H1 (cell line): Measurements from ENCODE around the gene ITPRIPL2. TPM values are rescaled to one million over a fixed set of nuclear protein-coding genes. Genes with fewer than 3 reads are reported as not detected.
A peak's percentile ranks its signal among the peaks of the same experiment; 100 is the strongest.

Experiments used
- CTCF ChIA-PET: fragments of 300-600 bp; sonication (Branson Sonifier 250); formaldehyde crosslinking; loops from one replicate; lab custom pipeline; 2021; ENCODE audit not compliant: partially characterized antibody; lab: Charles Lee
- POLR2A ChIA-PET: fragments of 300-600 bp; sonication (Branson Sonifier 250); formaldehyde crosslinking; loops from one replicate; lab custom pipeline; 2021; ENCODE audit warnings: inconsistent platforms; ENCODE audit not compliant: partially characterized antibody; lab: Charles Lee
- DNase-seq, 2 experiments: peaks; one replicate each; pipeline versions ENCODE4 v3.0.0 to v3.0.0-alpha.2; 2010 to 2022; ENCODE audit warnings: low spot score in 2 of 2, low read depth in 1 of 2, mixed read lengths in 1 of 2
- FAIRE-seq: peaks from 2 replicates; lab custom pipeline; 2011; peaks lifted over from hg19 to GRCh38; lab: Jason Lieb, UNC
- H2AFZ ChIP-seq: 2 replicates; pipeline ENCODE4 v1.8.1; 2012; ENCODE audit warnings: low read length, inconsistent platforms
- H2AK5ac ChIP-seq: 2 replicates; pipeline ENCODE4 v1.6.1; 2013; ENCODE audit warnings: low read depth, low read length
- H2BK120ac ChIP-seq: replicated peaks from 2 replicates; pipeline ENCODE3; 2013; ENCODE audit warnings: low read depth, low read length, inconsistent platforms
- H2BK12ac ChIP-seq: 2 replicates; pipeline ENCODE4 v1.6.1; 2013; ENCODE audit warnings: low read depth, low read length
- H2BK15ac ChIP-seq: 2 replicates; pipeline ENCODE4 v1.6.1; 2013; ENCODE audit warnings: low read length
- H2BK20ac ChIP-seq: 2 replicates; pipeline ENCODE4 v1.6.1; 2013; ENCODE audit warnings: low read length
- H2BK5ac ChIP-seq: 2 replicates; pipeline ENCODE4 v1.6.1; 2013; ENCODE audit warnings: low read depth, low read length
- H3K14ac ChIP-seq: 2 replicates; pipeline ENCODE4 v1.6.1; 2013; ENCODE audit warnings: inconsistent platforms; ENCODE audit not compliant: insufficient read length
- H3K18ac ChIP-seq: 2 replicates; pipeline ENCODE4 v1.6.1; 2013; ENCODE audit warnings: low read length; ENCODE audit errors: extremely low read depth
- H3K23ac ChIP-seq: 2 replicates; pipeline ENCODE4 v1.6.1; 2013; ENCODE audit warnings: inconsistent platforms; ENCODE audit not compliant: insufficient read length
- H3K23me2 ChIP-seq: 2 replicates; pipeline ENCODE4 v1.6.1; 2013; ENCODE audit warnings: low read depth, low read length
- H3K27ac ChIP-seq: 2 replicates; pipeline ENCODE4 v1.6.1; 2011; ENCODE audit warnings: low read depth, low read length, inconsistent platforms
- H3K27me3 ChIP-seq, 4 experiments: replicated peaks in 1 of 4; 1 replicate in 1 of 4; 2 replicates in 3 of 4; pipeline versions ENCODE4 v1.6.1 to v1.8.1; 2011 to 2013; ENCODE audit warnings: low read length in 3 of 4, mild to moderate bottlenecking in 3 of 4, inconsistent platforms in 2 of 4, mixed read lengths in 2 of 4, moderate library complexity in 1 of 4; ENCODE audit not compliant: control insufficient read depth in 3 of 4, insufficient read depth in 3 of 4; ENCODE audit errors: extremely low read depth in 1 of 4
- H3K36me3 ChIP-seq, 4 experiments: 2 replicates each; pipeline versions ENCODE4 v1.6.1 to v1.8.1; 2011 to 2013; ENCODE audit warnings: mild to moderate bottlenecking in 4 of 4, low read length in 3 of 4, moderate library complexity in 2 of 4, control low read depth in 1 of 4, inconsistent platforms in 1 of 4; ENCODE audit not compliant: insufficient read depth in 4 of 4, control insufficient read depth in 2 of 4
- H3K4ac ChIP-seq: replicated peaks from 2 replicates; pipeline ENCODE3; 2013; ENCODE audit warnings: low read length, low read depth, mixed read lengths, inconsistent platforms; ENCODE audit not compliant: insufficient read length
- H3K4me1 ChIP-seq, 4 experiments: replicated peaks in 1 of 4; 1 replicate in 1 of 4; 2 replicates in 3 of 4; pipeline versions ENCODE4 v1.6.1 to v1.8.1; 2011 to 2013; ENCODE audit warnings: low read length in 3 of 4, inconsistent platforms in 2 of 4, mixed read lengths in 1 of 4; ENCODE audit not compliant: insufficient read depth in 4 of 4, control insufficient read depth in 3 of 4
- H3K4me2 ChIP-seq, 2 experiments: 2 replicates each; pipeline versions ENCODE4 v1.6.1 to v1.8.1; 2011 to 2013; ENCODE audit warnings: low read depth in 2 of 2, low read length in 2 of 2, control low read depth in 1 of 2, inconsistent platforms in 1 of 2, mild to moderate bottlenecking in 1 of 2; ENCODE audit not compliant: insufficient read depth in 1 of 2
- H3K4me3 ChIP-seq, 4 experiments: fragments of 200-600, 300-600 bp in 1 of 4; sonication (generic), shearing (Covaris generic), sonication (Bioruptor Twin) in 1 of 4; 2 replicates each; pipeline versions ENCODE4 v1.5.1 to v1.8.1; 2011 to 2016; ENCODE audit warnings: low read length in 4 of 4, low read depth in 3 of 4, control low read depth in 2 of 4, inconsistent platforms in 2 of 4, mild to moderate bottlenecking in 2 of 4, mixed read lengths in 1 of 4, moderate library complexity in 1 of 4; ENCODE audit not compliant: insufficient read depth in 2 of 4; ENCODE audit errors: extremely low read depth in 1 of 4
- H3K56ac ChIP-seq: replicated peaks from 2 replicates; pipeline ENCODE3; 2013; ENCODE audit warnings: low read depth, mild to moderate bottlenecking, mixed read lengths, low read length, inconsistent platforms; ENCODE audit not compliant: insufficient read length
- H3K79me1 ChIP-seq: 2 replicates; pipeline ENCODE4 v1.6.1; 2013; ENCODE audit warnings: low read depth, low read length, control low read depth
- H3K79me2 ChIP-seq, 2 experiments: 2 replicates each; pipeline versions ENCODE4 v1.6.1 to v1.8.1; 2012 to 2013; ENCODE audit warnings: low read length in 2 of 2, mild to moderate bottlenecking in 2 of 2, inconsistent platforms in 1 of 2; ENCODE audit not compliant: insufficient read depth in 2 of 2, control insufficient read depth in 1 of 2
- H3K9ac ChIP-seq, 4 experiments: replicated peaks in 1 of 4; 1 replicate in 1 of 4; 2 replicates in 3 of 4; pipeline versions ENCODE4 v1.6.1 to v1.8.1; 2011 to 2013; ENCODE audit warnings: low read depth in 3 of 4, low read length in 3 of 4, control low read depth in 2 of 4, mild to moderate bottlenecking in 2 of 4, moderate library complexity in 2 of 4, inconsistent platforms in 1 of 4; ENCODE audit errors: extremely low read depth in 1 of 4
- H3K9me3 ChIP-seq, 2 experiments: 2 replicates each; pipeline versions ENCODE4 v1.6.1 to v1.8.1; 2012 to 2013; ENCODE audit warnings: mild to moderate bottlenecking in 2 of 2, moderate library complexity in 2 of 2, control low read depth in 1 of 2, inconsistent platforms in 1 of 2, low read depth in 1 of 2, low read length in 1 of 2, mixed read lengths in 1 of 2; ENCODE audit not compliant: insufficient read depth in 2 of 2
- H4K20me1 ChIP-seq, 2 experiments: replicated peaks in 1 of 2; 2 replicates each; pipeline versions ENCODE3 to v1.8.1; 2011 to 2013; ENCODE audit warnings: inconsistent platforms in 2 of 2, low read length in 2 of 2, mild to moderate bottlenecking in 1 of 2; ENCODE audit not compliant: insufficient read depth in 2 of 2, control insufficient read depth in 1 of 2
- H4K5ac ChIP-seq: 2 replicates; pipeline ENCODE4 v1.6.1; 2013; ENCODE audit warnings: low read length, low read depth, mixed read lengths, inconsistent platforms; ENCODE audit not compliant: insufficient read length
- H4K8ac ChIP-seq: 2 replicates; pipeline ENCODE4 v1.8.0; 2013; ENCODE audit warnings: mild to moderate bottlenecking, moderate library complexity, low read length, inconsistent platforms; ENCODE audit not compliant: insufficient read depth; ENCODE audit errors: extremely low read depth
- H4K91ac ChIP-seq: replicated peaks from 2 replicates; pipeline ENCODE3; 2013; ENCODE audit warnings: low read length, mixed read lengths, inconsistent platforms; ENCODE audit not compliant: insufficient read length
- RBBP5 ChIP-seq: IDR thresholded peaks from 2 replicates; pipeline ENCODE4 v1.7.1; 2012; ENCODE audit warnings: low read depth, mild to moderate bottlenecking, inconsistent platforms, low read length, moderate library complexity, borderline replicate concordance
- WGBS, 2 experiments: shearing (Covaris generic) in 1 of 2; methylation state at CpG; one replicate each; pipeline versions ENCODE4 v1.1.6 to v1.1.7; 2013 to 2015; ENCODE audit warnings: low lambda C conversion rate in 2 of 2, mixed read lengths in 2 of 2, inconsistent platforms in 1 of 2, low coverage in 1 of 2, missing lambda C conversion rate in 1 of 2; ENCODE audit not compliant: insufficient replicate concordance in 2 of 2, insufficient coverage in 1 of 2, insufficient read length in 1 of 2; ENCODE audit errors: extremely low coverage in 1 of 2, missing lambda C conversion rate in 1 of 2; 5-methylcytosine and 5-hydroxymethylcytosine counted together
- long read RNA-seq, 2 experiments: library from RNA in 1 of 2; library from capped mRNA in 1 of 2; stranded (forward); transcript quantifications; one replicate each; pipeline ENCODE4 v2.0.0, GENCODE V29; 2021; ENCODE audit warnings: inconsistent platforms in 1 of 2
- polyA minus RNA-seq, 3 experiments: library from RNA; depleted of rRNA, polyadenylated mRNA; stranded (reverse); fragments of >200 nt; gene quantifications; 1 replicate in 2 of 3; 2 replicates in 1 of 3; pipeline ENCODE4 v1.2.3, GENCODE V29; 2011
- polyA plus RNA-seq, 7 experiments: library from polyadenylated mRNA; depleted of rRNA in 3 of 7; stranded (reverse) in 5 of 7; unstranded in 2 of 7; fragments of >200 nt in 5 of 7; fragments of 200-250 nt in 2 of 7; gene quantifications; 1 replicate in 5 of 7; 2 replicates in 1 of 7; 4 replicates in 1 of 7; pipeline versions ENCODE4 v1.2.1 to v1.2.3, GENCODE V29; 2011 to 2013; ENCODE audit warnings: missing spikeins in 2 of 7, mixed read lengths in 2 of 7
- total RNA-seq: library from RNA; stranded (reverse); fragmentation: NEBNext Ultra II Directional; extraction: Animal tissue kit (Norgen Biotek cat#: 25700); gene quantifications from 2 replicates; pipeline ENCODE4 v1.2.1, GENCODE V29; 2021
- TF ChIP-seq, protein P1 (sequence below): IDR thresholded peaks from 2 replicates; pipeline ENCODE4 v1.6.1; 2012; ENCODE audit warnings: inconsistent platforms

ITPRIPL2 gene
- total RNA-seq = 3.3 and 3.4 TPM in 2 replicates
- 1.1 and 1.8 TPM in 2 replicates for polyA plus RNA-seq (2011; rRNA removed)
- polyA plus RNA-seq (2011; cell fraction: cytosol; rRNA removed) = 1.4 TPM
- 1.9 TPM for polyA plus RNA-seq (2011; cell fraction: nucleus; rRNA removed)
- 1.1 to 1.5 TPM (median 1.3 TPM) in 4 replicates for polyA plus RNA-seq (2012, experiment 1 of 2)
- polyA plus RNA-seq (2012, experiment 2 of 2) = 0.29 TPM
- polyA plus RNA-seq (2013, experiment 1 of 2) = 1.8 TPM
- 1.9 TPM for polyA plus RNA-seq (2013, experiment 2 of 2)
- polyA minus RNA-seq (2011; rRNA and poly(A)+ RNA removed) = 1.5 and 2.1 TPM in 2 replicates
- 3.7 TPM for polyA minus RNA-seq (2011; cell fraction: cytosol; rRNA and poly(A)+ RNA removed)
- polyA minus RNA-seq (2011; cell fraction: nucleus; rRNA and poly(A)+ RNA removed) = 3.6 TPM
- long read RNA-seq, experiment 1, full-length matches to known transcripts = 1 of 1 reads
- long read RNA-seq, experiment 1, partial matches to known transcripts = 0 of 1 reads
- long read RNA-seq, experiment 1, other reads (novel, unspliced or antisense) = 0 of 1 reads
- long read RNA-seq, experiment 2 = 0 reads

DNA sequence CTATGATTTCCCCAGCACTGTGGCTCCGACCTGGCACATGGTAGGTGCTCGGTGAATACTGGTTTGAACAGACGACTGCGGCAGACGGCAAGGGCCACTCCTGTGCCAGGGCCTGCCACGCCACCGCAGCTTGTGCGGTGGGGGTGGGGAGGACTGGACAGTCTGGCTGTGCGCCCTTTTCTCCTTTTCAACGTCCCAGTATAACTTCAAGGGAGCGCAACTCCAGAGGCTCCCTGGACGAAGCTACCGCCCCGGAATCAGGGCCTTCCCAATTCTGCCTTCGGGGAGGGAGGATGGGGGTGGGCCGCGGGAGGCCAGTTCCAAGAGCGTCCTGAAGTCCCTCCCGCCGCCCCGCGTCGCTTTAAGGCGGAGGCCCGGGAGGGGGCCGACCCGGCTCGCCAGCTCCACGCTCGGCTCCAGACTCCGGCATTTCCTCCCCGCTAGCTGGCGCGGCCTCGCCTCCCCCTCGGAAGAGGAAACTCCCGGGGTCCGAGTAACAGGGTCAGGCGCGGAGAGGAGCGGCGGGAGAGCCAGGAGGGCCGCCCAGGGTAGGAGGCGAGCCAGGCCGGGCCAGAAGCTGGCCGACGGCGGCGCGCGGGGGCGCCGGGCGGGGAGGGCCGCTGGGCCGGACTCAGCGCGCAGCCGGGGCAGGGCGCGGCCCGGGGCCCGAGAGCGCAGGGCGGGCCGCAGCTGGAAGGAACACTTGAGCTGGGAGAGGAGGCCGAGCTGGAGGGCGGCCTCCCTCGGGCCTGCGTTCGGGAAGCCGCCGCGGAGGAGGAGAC, at the start of gene ITPRIPL2:
Gene ITPRIPL2, plus strand, starts transcription at position 388 of the 782 bp plus-strand sequence. CDS start 498 bp downstream, outside the sequence.
- H3K23me2 ChIP-seq = peaks cover 5% of the 10 kb centered on the region; the same call in 1 of the 2 replicates
- no peak within 1 kb of the TSS for H3K14ac ChIP-seq
- peak within 1 kb of the TSS; percentile 60 for H3K18ac ChIP-seq
- H3K23ac ChIP-seq = no peak within 1 kb of the TSS
- H3K79me2 ChIP-seq = no peaks in the 10 kb centered on the region
- WGBS, 2 experiments = 21% methylated on average over 37 of the region's 74 CpGs; no CpG with 5 or more reads in 1 of the 2 experiments
- peaks cover 5 to 12% (median 7%) of the 10 kb centered on the region in 4 experiments for H3K4me1 ChIP-seq
- H2AFZ ChIP-seq = peak within 1 kb of the TSS; percentile 97
- peaks cover 14 to 30% (median 28%) of the 10 kb centered on the region in 4 experiments for H3K27me3 ChIP-seq
- no peak within 1 kb of the TSS for H3K56ac ChIP-seq
- H3K4me3 ChIP-seq = peak within 1 kb of the TSS; percentile 42 to 68 (median 45)
- no peak for FAIRE-seq
- H2BK5ac ChIP-seq = no peak within 1 kb of the TSS; the same call in 1 of the 2 replicates
- peak within 1 kb of the TSS; percentile 54 for H4K91ac ChIP-seq
- 0 out of 2 replicates have a peak within 1 kb of the TSS, but pooled peaks have one; percentile 15 for H2AK5ac ChIP-seq
- DNase-seq = peak in 1 of 2 experiments; percentile 74
- peak within 1 kb of the TSS; percentile 95 for H4K8ac ChIP-seq
- H3K4me2 ChIP-seq = peak within 1 kb of the TSS; percentile 77 to 80
- no peaks in the 10 kb centered on the region for H3K79me1 ChIP-seq
- CTCF ChIA-PET = interaction anchor here (0.6 to 3.1 kb wide), 10 partner anchors 9 to 267 kb away, joined by 3 to 14 read pairs (median 4); no protein-coding TSS in a partner anchor
- H3K9me3 ChIP-seq = peaks cover 0 to 3% of the 10 kb centered on the region in 2 experiments; a peak in 1 of 4 replicates
- H3K9ac ChIP-seq = peak within 1 kb of the TSS in 2 of 4 experiments; percentile 1 to 71; a peak in 2 of 7 replicates
- H3K4ac ChIP-seq = peak within 1 kb of the TSS; percentile 53
- H2BK15ac ChIP-seq = peak within 1 kb of the TSS; percentile 81; the same call in 1 of the 2 replicates
- H2BK12ac ChIP-seq = peak within 1 kb of the TSS; percentile 84; the same call in 1 of the 2 replicates
- H2BK20ac ChIP-seq = no peak within 1 kb of the TSS
- POLR2A ChIA-PET = interaction anchor here (1.6 to 2.0 kb wide), 2 partner anchors 10 to 28 kb away, joined by 4 to 8 read pairs; no protein-coding TSS in a partner anchor
- H3K27ac ChIP-seq = no peak within 1 kb of the TSS
- no peak within 1 kb of the TSS for H4K5ac ChIP-seq
- H4K20me1 ChIP-seq = peaks cover 0 to 3% of the 10 kb centered on the region in 2 experiments
- peaks cover 0 to 3% (median 0%) of the 10 kb centered on the region in 4 experiments; a peak in 1 of 8 replicates for H3K36me3 ChIP-seq
- no peak within 1 kb of the TSS for H2BK120ac ChIP-seq
- peak; percentile 37; the same call in 1 of the 2 replicates for TF ChIP-seq RBBP5
- TF ChIP-seq, protein P1, sequence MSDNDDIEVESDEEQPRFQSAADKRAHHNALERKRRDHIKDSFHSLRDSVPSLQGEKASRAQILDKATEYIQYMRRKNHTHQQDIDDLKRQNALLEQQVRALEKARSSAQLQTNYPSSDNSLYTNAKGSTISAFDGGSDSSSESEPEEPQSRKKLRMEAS = peak; percentile 47
